A673 (cell line): ENCODE results near the gene BRD7.

ENCODE experiments used
- EZH2 ChIP-seq: fragments of 200-600 bp; sonication (generic); IDR thresholded peaks from 2 replicates; pipeline ENCODE4 v1.6.1; 2017; ENCODE audit warnings: borderline replicate concordance, low read depth, mild to moderate bottlenecking, mixed read lengths, antibody characterized with exemption, low read length; ENCODE audit not compliant: poor library complexity, severe bottlenecking
- TF ChIP-seq, protein P1 (sequence below): fragments of 300-800, 200-600 bp; sonication (generic); conservative IDR thresholded peaks from 2 replicates; pipeline ENCODE4 v1.5.1; 2017; ENCODE audit warnings: low read depth, mild to moderate bottlenecking, antibody characterized with exemption, low read length, moderate library complexity, mixed read lengths

DNA sequence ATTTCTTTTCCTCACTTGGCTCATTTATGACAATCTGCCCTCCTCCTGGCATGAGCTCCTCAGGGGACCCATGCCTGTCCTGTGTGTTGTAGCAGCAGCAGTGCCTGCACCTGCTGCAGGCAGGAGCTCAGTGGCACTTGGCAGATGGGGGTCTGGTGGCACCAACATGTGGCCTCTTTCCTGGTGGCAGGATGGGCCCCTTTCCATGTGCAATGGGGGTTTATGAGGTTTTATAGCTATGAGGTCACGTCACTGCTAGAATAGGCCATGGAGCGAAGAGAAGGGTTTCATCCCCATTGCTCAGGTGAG, 95.5 kb downstream of the BRD7 start:
- TF ChIP-seq, protein P1, sequence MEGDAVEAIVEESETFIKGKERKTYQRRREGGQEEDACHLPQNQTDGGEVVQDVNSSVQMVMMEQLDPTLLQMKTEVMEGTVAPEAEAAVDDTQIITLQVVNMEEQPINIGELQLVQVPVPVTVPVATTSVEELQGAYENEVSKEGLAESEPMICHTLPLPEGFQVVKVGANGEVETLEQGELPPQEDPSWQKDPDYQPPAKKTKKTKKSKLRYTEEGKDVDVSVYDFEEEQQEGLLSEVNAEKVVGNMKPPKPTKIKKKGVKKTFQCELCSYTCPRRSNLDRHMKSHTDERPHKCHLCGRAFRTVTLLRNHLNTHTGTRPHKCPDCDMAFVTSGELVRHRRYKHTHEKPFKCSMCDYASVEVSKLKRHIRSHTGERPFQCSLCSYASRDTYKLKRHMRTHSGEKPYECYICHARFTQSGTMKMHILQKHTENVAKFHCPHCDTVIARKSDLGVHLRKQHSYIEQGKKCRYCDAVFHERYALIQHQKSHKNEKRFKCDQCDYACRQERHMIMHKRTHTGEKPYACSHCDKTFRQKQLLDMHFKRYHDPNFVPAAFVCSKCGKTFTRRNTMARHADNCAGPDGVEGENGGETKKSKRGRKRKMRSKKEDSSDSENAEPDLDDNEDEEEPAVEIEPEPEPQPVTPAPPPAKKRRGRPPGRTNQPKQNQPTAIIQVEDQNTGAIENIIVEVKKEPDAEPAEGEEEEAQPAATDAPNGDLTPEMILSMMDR = no peak
- no peak for TF ChIP-seq EZH2
